Subcutaneous abdominal adipose tissue (tissue), 5 donors: ENCODE measurements around the gene RAB15.

ENCODE experiments used
- H3K27ac ChIP-seq: one replicate; pipeline ENCODE4 v1.7.0; 2013; ENCODE audit warnings: low read depth, mild to moderate bottlenecking, inconsistent platforms, low read length, moderate library complexity
- H3K27me3 ChIP-seq, 5 donors: one replicate each; pipeline ENCODE4 v1.7.0; 2013; ENCODE audit warnings: low read length in 5 of 5, inconsistent platforms in 1 of 5; ENCODE audit not compliant: control insufficient read depth in 5 of 5, insufficient read depth in 4 of 5
- H3K36me3 ChIP-seq, 5 donors: one replicate each; pipeline ENCODE4 v1.7.0; 2013; ENCODE audit warnings: low read length in 5 of 5; ENCODE audit not compliant: control insufficient read depth in 5 of 5, insufficient read depth in 5 of 5
- H3K4me1 ChIP-seq, 5 donors: one replicate each; pipeline ENCODE4 v1.7.0; 2013; ENCODE audit warnings: low read length in 5 of 5, mild to moderate bottlenecking in 3 of 5, moderate library complexity in 1 of 5; ENCODE audit not compliant: control insufficient read depth in 5 of 5, insufficient read depth in 5 of 5
- H3K4me3 ChIP-seq, 5 donors: one replicate each; pipeline ENCODE4 v1.7.0; 2013; ENCODE audit warnings: low read length in 5 of 5, low read depth in 1 of 5
- H3K9ac ChIP-seq, 5 donors: one replicate each; pipeline ENCODE4 v1.7.0; 2013; ENCODE audit warnings: low read length in 5 of 5, mild to moderate bottlenecking in 4 of 5, moderate library complexity in 3 of 5
- H3K9me3 ChIP-seq, 5 donors: one replicate each; pipeline ENCODE4 v1.7.0; 2013; ENCODE audit warnings: low read length in 5 of 5; ENCODE audit not compliant: control insufficient read depth in 5 of 5
- donor health status: healthy.
- donor health status: healthy.
- donor health status: healthy.
- donor health status: healthy.
- donor health status: healthy.

The RAB15 gene

GRCh38 chr14:65003394-65003793, 31.3 kb upstream of the RAB15 start:
- Histone ChIP-seq H3K27me3 (no peaks in the 10 kb centered on the region), H3K9ac (no peak overlapping the region), H3K4me3 (no peak overlapping the region), H3K9me3 (no peaks in the 10 kb centered on the region), H3K36me3 (peaks cover 0 to 8% (median 4%) of the 10 kb centered on the region in 5 donors), H3K27ac (no peak overlapping the region), H3K4me1 (peaks cover 0 to 13% (median 7%) of the 10 kb centered on the region in 5 donors)

GRCh38 chr14:65002586-65003210, 30.6 kb upstream of the RAB15 start:
- H3K36me3 ChIP-seq, result peaks cover 0 to 7% (median 4%) of the 10 kb centered on the region in 5 donors
- peak overlapping the region in 1 of 5 donors; percentile 35 for H3K9ac ChIP-seq
- peaks cover 0 to 17% (median 9%) of the 10 kb centered on the region in 5 donors for H3K4me1 ChIP-seq
- H3K9me3 ChIP-seq, result no peaks in the 10 kb centered on the region
- H3K27ac ChIP-seq, result no peak overlapping the region
- no peak overlapping the region for H3K4me3 ChIP-seq
- H3K27me3 ChIP-seq, result no peaks in the 10 kb centered on the region

GRCh38 chr14:65001723-65002122, 29.6 kb upstream of the RAB15 start:
- H3K27ac ChIP-seq, result no peak overlapping the region
- no peak overlapping the region for H3K4me3 ChIP-seq
- peaks cover 0 to 5% (median 4%) of the 10 kb centered on the region in 5 donors for H3K36me3 ChIP-seq
- no peaks in the 10 kb centered on the region for H3K27me3 ChIP-seq
- H3K9me3 ChIP-seq, result no peaks in the 10 kb centered on the region
- H3K9ac ChIP-seq, result no peak overlapping the region
- peaks cover 0 to 17% (median 9%) of the 10 kb centered on the region in 5 donors for H3K4me1 ChIP-seq

GRCh38 chr14:65000898-65001591, 28.9 kb upstream of the RAB15 start:
- Histone ChIP-seq H3K4me3 (no peak overlapping the region), H3K4me1 (peaks cover 0 to 17% (median 9%) of the 10 kb centered on the region in 5 donors), H3K36me3 (peaks cover 0 to 4% (median 3%) of the 10 kb centered on the region in 5 donors), H3K9ac (no peak overlapping the region), H3K27me3 (no peaks in the 10 kb centered on the region), H3K27ac (no peak overlapping the region), H3K9me3 (no peaks in the 10 kb centered on the region)

GRCh38 chr14:64998455-64998931, 26.4 kb upstream of the RAB15 start:
- no peak overlapping the region for H3K9ac ChIP-seq
- no peak overlapping the region for H3K27ac ChIP-seq
- H3K4me3 ChIP-seq, result no peak overlapping the region

GRCh38 chr14:64997108-64997794, 25.1 kb upstream of the RAB15 start:
- Histone ChIP-seq H3K27ac (no peak overlapping the region), H3K9me3 (no peaks in the 10 kb centered on the region), H3K9ac (no peak overlapping the region), H3K36me3 (no peaks in the 10 kb centered on the region), H3K4me3 (no peak overlapping the region), H3K4me1 (peaks cover 0 to 16% (median 5%) of the 10 kb centered on the region in 5 donors), H3K27me3 (no peaks in the 10 kb centered on the region)

More at GRCh38 chr14:64998455-64998931, 26.4 kb upstream of the RAB15 start:
- Histone ChIP-seq H3K36me3 (no peaks in the 10 kb centered on the region), H3K4me1 (peaks cover 0 to 21% (median 9%) of the 10 kb centered on the region in 5 donors), H3K27me3 (no peaks in the 10 kb centered on the region), H3K9me3 (no peaks in the 10 kb centered on the region)

GRCh38 chr14:64995291-64995690, 23.2 kb upstream of the RAB15 start:
- Histone ChIP-seq H3K36me3 (no peaks in the 10 kb centered on the region), H3K9me3 (no peaks in the 10 kb centered on the region), H3K9ac (no peak overlapping the region), H3K27ac (no peak overlapping the region), H3K4me3 (no peak overlapping the region), H3K4me1 (peaks cover 0 to 12% (median 9%) of the 10 kb centered on the region in 5 donors), H3K27me3 (no peaks in the 10 kb centered on the region)

GRCh38 chr14:64994540-64994939, 22.4 kb upstream of the RAB15 start:
- H3K36me3 ChIP-seq, result no peaks in the 10 kb centered on the region
- no peaks in the 10 kb centered on the region for H3K9me3 ChIP-seq
- H3K4me1 ChIP-seq, result peaks cover 0 to 13% (median 9%) of the 10 kb centered on the region in 5 donors
- H3K27ac ChIP-seq, result no peak overlapping the region
- no peak overlapping the region for H3K9ac ChIP-seq
- no peaks in the 10 kb centered on the region for H3K27me3 ChIP-seq
- H3K4me3 ChIP-seq, result no peak overlapping the region

GRCh38 chr14:64993266-64993930, 21.3 kb upstream of the RAB15 start:
- Histone ChIP-seq H3K27ac (no peak overlapping the region), H3K36me3 (no peaks in the 10 kb centered on the region)

More at GRCh38 chr14:64993266-64993930, 21.3 kb upstream of the RAB15 start:
- peaks cover 0 to 10% (median 8%) of the 10 kb centered on the region in 5 donors for H3K4me1 ChIP-seq
- H3K9me3 ChIP-seq, result no peaks in the 10 kb centered on the region
- H3K9ac ChIP-seq, result peak overlapping the region in 1 of 5 donors; percentile 5
- H3K27me3 ChIP-seq, result no peaks in the 10 kb centered on the region
- no peak overlapping the region for H3K4me3 ChIP-seq
